GM12878 (cell line): ENCODE measurements around the gene ZNF230. TPM values are rescaled to one million over a fixed set of nuclear protein-coding genes. Genes with fewer than 3 reads are reported as not detected.

Source experiments
- ATAC-seq: fragments of 200-7000 bp; cut with Tn5 transposase; 3 replicates; pipeline ENCODE4 v1.9.1; 2020; ENCODE audit warnings: mild to moderate bottlenecking, moderate library complexity
- BruUV-seq: library from RNA; stranded (reverse); fragments of 400-500 nt; replicated peaks from 2 replicates; lab custom pipeline; 2021; lab: Mats Ljungman, UMichigan
- CTCF ChIA-PET: fragments of 300-600 bp; sonication (Branson Sonifier 250); formaldehyde crosslinking; extraction: SDS; loops from one replicate; lab custom pipeline; 2021; ENCODE audit warnings: inconsistent platforms; lab: Yijun Ruan, JAX
- POLR2A ChIA-PET: fragments of 350-600 bp; formaldehyde crosslinking; extraction: SDS; loops from one replicate; lab custom pipeline; 2021; ENCODE audit warnings: inconsistent platforms; lab: Charles Lee
- RAD21 ChIA-PET: fragments of 300-600 bp; sonication (Branson Sonifier 250); formaldehyde crosslinking; loops from one replicate; lab custom pipeline; 2023; ENCODE audit warnings: antibody characterized with exemption; ENCODE audit not compliant: unreplicated experiment; lab: Charles Lee
- SMC1A ChIA-PET: fragments of 300-600 bp; sonication (Branson Sonifier 250); formaldehyde crosslinking; loops from one replicate; lab custom pipeline; 2023; ENCODE audit not compliant: unreplicated experiment, uncharacterized antibody; lab: Charles Lee
- DNase-seq: peaks from one replicate; pipeline ENCODE4 v3.0.0-alpha.2; 2011; ENCODE audit warnings: low read depth, low spot score
- FAIRE-seq: peaks from 3 replicates; lab custom pipeline; 2011; peaks lifted over from hg19 to GRCh38; lab: Jason Lieb, UNC
- H2AFZ ChIP-seq: 2 replicates; pipeline ENCODE4 v1.6.0; 2011; ENCODE audit warnings: low read depth, low read length, control low read depth; ENCODE audit not compliant: control insufficient read depth
- H3K27ac ChIP-seq: 2 replicates; pipeline ENCODE4 v1.5.1; 2011; ENCODE audit warnings: control low read depth; ENCODE audit not compliant: control insufficient read depth, insufficient read depth
- H3K27me3 ChIP-seq, 2 experiments: replicated peaks in 1 of 2; 2 replicates each; pipeline versions ENCODE4 v1.6.0 to v1.6.1; 2011; ENCODE audit warnings: low read length in 1 of 2; ENCODE audit not compliant: control insufficient read depth in 2 of 2, insufficient read depth in 2 of 2
- H3K36me3 ChIP-seq, 2 experiments: 2 replicates each; pipeline ENCODE4 v1.5.1; 2011; ENCODE audit warnings: low read length in 1 of 2; ENCODE audit not compliant: control insufficient read depth in 2 of 2, insufficient read depth in 2 of 2
- H3K4me1 ChIP-seq: 2 replicates; pipeline ENCODE4 v1.6.1; 2011; ENCODE audit warnings: mild to moderate bottlenecking, low read length, moderate library complexity, mixed read lengths; ENCODE audit not compliant: control insufficient read depth, insufficient read depth
- H3K4me2 ChIP-seq: 2 replicates; pipeline ENCODE4 v1.6.0; 2011; ENCODE audit warnings: control low read depth; ENCODE audit not compliant: control insufficient read depth, insufficient read depth
- H3K4me3 ChIP-seq: fragments of 200-600 bp; sonication (generic); 2 replicates; pipeline ENCODE4 v1.5.1; 2016
- H3K79me2 ChIP-seq: 2 replicates; pipeline ENCODE4 v1.6.0; 2011; ENCODE audit warnings: low read length; ENCODE audit not compliant: control insufficient read depth, insufficient read depth
- H3K9ac ChIP-seq: 2 replicates; pipeline ENCODE4 v1.8.0; 2011; ENCODE audit warnings: low read length, control low read depth, mixed read lengths; ENCODE audit not compliant: control insufficient read depth, insufficient read depth
- H3K9me3 ChIP-seq: replicated peaks from 3 replicates; pipeline ENCODE4 v1.5.1; 2011; ENCODE audit warnings: mild to moderate bottlenecking, low read length; ENCODE audit not compliant: control insufficient read depth, insufficient read depth
- H4K20me1 ChIP-seq: 2 replicates; pipeline ENCODE4 v1.6.0; 2011; ENCODE audit not compliant: control insufficient read depth, insufficient read depth
- EGR1 ChIP-seq, 2 experiments: IDR thresholded peaks; 1 replicate in 1 of 2; 2 replicates in 1 of 2; pipeline ENCODE4 v1.6.1; 2011 to 2012; ENCODE audit warnings: low read depth in 2 of 2, low read length in 2 of 2, borderline replicate concordance in 1 of 2, mild to moderate bottlenecking in 1 of 2, moderate library complexity in 1 of 2
- ESRRA ChIP-seq: IDR thresholded peaks from 2 replicates; pipeline ENCODE4 v1.6.1; 2012; ENCODE audit warnings: mild to moderate bottlenecking, low read length, improper control_type of control experiment
- FOXK2 ChIP-seq: fragments of 450-650 bp; IDR thresholded peaks from 2 replicates; pipeline ENCODE4 v1.6.1; 2017; ENCODE audit warnings: mild to moderate bottlenecking, moderate library complexity
- NR2C1 ChIP-seq: fragments of 450-650 bp; IDR thresholded peaks from 2 replicates; pipeline ENCODE4 v1.6.1; 2017; ENCODE audit warnings: antibody characterized with exemption, mild to moderate bottlenecking, moderate library complexity
- SIN3A ChIP-seq: IDR thresholded peaks from 2 replicates; pipeline ENCODE4 v1.6.1; 2012; ENCODE audit warnings: low read depth, low read length, improper control_type of control experiment
- YBX1 ChIP-seq: fragments of 450-650 bp; IDR thresholded peaks from 2 replicates; pipeline ENCODE4 v1.6.1; 2016; ENCODE audit warnings: antibody characterized with exemption
- ZNF217 ChIP-seq: fragments of 450-650 bp; IDR thresholded peaks from 2 replicates; pipeline ENCODE4 v1.6.1; 2017; ENCODE audit warnings: antibody characterized with exemption, mild to moderate bottlenecking
- ZSCAN29 ChIP-seq: fragments of 450-650 bp; IDR thresholded peaks from 2 replicates; pipeline ENCODE4 v1.6.1; 2017; ENCODE audit warnings: mild to moderate bottlenecking, moderate library complexity
- WGBS: methylation state at CpG from one replicate; pipeline ENCODE4 v1.1.6; 2016; ENCODE audit warnings: low lambda C conversion rate; ENCODE audit not compliant: insufficient replicate concordance, insufficient coverage; ENCODE audit errors: missing lambda C conversion rate; 5-methylcytosine and 5-hydroxymethylcytosine counted together
- in situ Hi-C: fragments of 300-500 bp; cut with MboI; formaldehyde crosslinking; loops from 9 replicates; pipeline ENCODE4 v1.14.3; 2018; ENCODE audit warnings: mixed read lengths
- intact Hi-C: fragments of 100-400 bp; cut with micrococcal nuclease; formaldehyde crosslinking; loops from one replicate; pipeline ENCODE4 v1.14.2; 2022; ENCODE audit not compliant: unreplicated experiment
- polyA plus RNA-seq, 11 experiments: library from polyadenylated mRNA; depleted of rRNA in 4 of 11; unstranded in 6 of 11; stranded (reverse) in 5 of 11; fragments of >200 nt; fragmentation: Nextera tagmentation in 4 of 11; fragmentation: Illumina TruSeq in 1 of 11; extraction: Ambion mirVana in 4 of 11; extraction: Trizol in 1 of 11; gene quantifications; 1 replicate in 1 of 11; 2 replicates in 10 of 11; pipeline versions ENCODE4 v1.2.1 to v1.2.3, GENCODE V29; 2011 to 2016; ENCODE audit warnings: inconsistent platforms in 2 of 11, missing spikeins in 2 of 11, low read depth in 1 of 11
- total RNA-seq, 4 experiments: library from RNA; depleted of rRNA in 3 of 4; stranded (reverse); fragments of >200 nt in 3 of 4; fragmentation: Illumina TruSeq in 1 of 4; extraction: Trizol in 1 of 4; gene quantifications; 2 replicates each; pipeline versions ENCODE4 v1.2.1 to v1.2.3, GENCODE V29; 2013 to 2021
- TF ChIP-seq, protein P1 (sequence below): IDR thresholded peaks from 2 replicates; pipeline ENCODE4 v1.6.1; 2011; ENCODE audit warnings: low read depth, low read length, improper control_type of control experiment, borderline replicate concordance
- TF ChIP-seq, protein P2 (sequence below): fragments of 450-650 bp; IDR thresholded peaks from 2 replicates; pipeline ENCODE4 v1.6.1; 2017; ENCODE audit warnings: mild to moderate bottlenecking, moderate library complexity
- TF ChIP-seq, protein P3 (sequence below): IDR thresholded peaks from 2 replicates; pipeline ENCODE4 v1.6.1; 2012; ENCODE audit warnings: improper control_type of control experiment, low read depth, low read length; ENCODE audit not compliant: insufficient replicate concordance

Gene ZNF230
- total and polyA plus RNA-seq, 10 of the 15 experiments (the other 5 are each of a cell fraction or from before 2014, with no cell fraction given): 1.8 to 9.1 (median 3.5) TPM

DNA sequence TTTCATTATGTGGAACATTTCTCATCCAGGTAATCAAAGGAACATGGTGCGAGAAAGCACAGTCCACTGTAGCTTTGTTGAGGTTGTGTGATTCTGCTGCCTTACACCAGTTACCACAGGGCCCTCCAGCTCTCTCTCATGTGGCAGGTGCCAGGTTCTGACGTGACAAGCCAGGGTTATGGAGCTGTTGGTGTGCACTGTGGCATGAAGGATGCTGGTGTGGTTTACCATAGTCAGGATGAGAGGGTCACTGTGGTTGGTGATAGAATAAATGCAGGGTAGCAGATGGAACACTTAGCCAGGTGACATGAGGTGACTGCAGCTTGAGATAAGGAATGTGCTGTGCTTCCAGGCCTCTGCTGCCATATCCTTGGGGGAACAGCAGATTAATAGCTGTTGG is 56.5 kb downstream of the ZNF230 start:
- Histone ChIP-seq H3K27me3 (no peaks in the 10 kb centered on the region), H3K9ac (no peak overlapping the region), H3K79me2 (no peaks in the 10 kb centered on the region), H2AFZ (no peak overlapping the region), H3K4me3 (no peak overlapping the region), H4K20me1 (no peaks in the 10 kb centered on the region), H3K36me3 (no peaks in the 10 kb centered on the region), H3K4me1 (no peaks in the 10 kb centered on the region), H3K9me3 (peaks cover 3% of the 10 kb centered on the region; the same call in 1 of the 3 replicates), H3K4me2 (no peak overlapping the region), H3K27ac (no peak overlapping the region)
- POLR2A ChIA-PET: no interaction called here
- SMC1A ChIA-PET: no interaction called here
- RAD21 ChIA-PET: no interaction called here
- no TSS peak for BruUV-seq
- FAIRE-seq: no peak
- WGBS: 0% methylated on average over 2 of the region's 2 CpGs
- no peak for DNase-seq
- intact Hi-C loops: no loop called here
- no peak; the same call in 2 of the 3 replicates for ATAC-seq
- in situ Hi-C loops: no loop called here
- CTCF ChIA-PET: no interaction called here
- TF ChIP-seq NR2C1 (no peak), ZSCAN29 (no peak), ESRRA (no peak), FOXK2 (no peak), SIN3A (no peak), EGR1 (IDR thresholded peaks at IDR 0.05; ENCODE audit: borderline replicate concordance in 1 of 2, low read depth in 2 of 2, low read length in 2 of 2) (no peak), ZNF217 (no peak), YBX1 (no peak)
- TF ChIP-seq, protein P1, sequence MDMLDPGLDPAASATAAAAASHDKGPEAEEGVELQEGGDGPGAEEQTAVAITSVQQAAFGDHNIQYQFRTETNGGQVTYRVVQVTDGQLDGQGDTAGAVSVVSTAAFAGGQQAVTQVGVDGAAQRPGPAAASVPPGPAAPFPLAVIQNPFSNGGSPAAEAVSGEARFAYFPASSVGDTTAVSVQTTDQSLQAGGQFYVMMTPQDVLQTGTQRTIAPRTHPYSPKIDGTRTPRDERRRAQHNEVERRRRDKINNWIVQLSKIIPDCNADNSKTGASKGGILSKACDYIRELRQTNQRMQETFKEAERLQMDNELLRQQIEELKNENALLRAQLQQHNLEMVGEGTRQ: no peak
- TF ChIP-seq, protein P2, sequence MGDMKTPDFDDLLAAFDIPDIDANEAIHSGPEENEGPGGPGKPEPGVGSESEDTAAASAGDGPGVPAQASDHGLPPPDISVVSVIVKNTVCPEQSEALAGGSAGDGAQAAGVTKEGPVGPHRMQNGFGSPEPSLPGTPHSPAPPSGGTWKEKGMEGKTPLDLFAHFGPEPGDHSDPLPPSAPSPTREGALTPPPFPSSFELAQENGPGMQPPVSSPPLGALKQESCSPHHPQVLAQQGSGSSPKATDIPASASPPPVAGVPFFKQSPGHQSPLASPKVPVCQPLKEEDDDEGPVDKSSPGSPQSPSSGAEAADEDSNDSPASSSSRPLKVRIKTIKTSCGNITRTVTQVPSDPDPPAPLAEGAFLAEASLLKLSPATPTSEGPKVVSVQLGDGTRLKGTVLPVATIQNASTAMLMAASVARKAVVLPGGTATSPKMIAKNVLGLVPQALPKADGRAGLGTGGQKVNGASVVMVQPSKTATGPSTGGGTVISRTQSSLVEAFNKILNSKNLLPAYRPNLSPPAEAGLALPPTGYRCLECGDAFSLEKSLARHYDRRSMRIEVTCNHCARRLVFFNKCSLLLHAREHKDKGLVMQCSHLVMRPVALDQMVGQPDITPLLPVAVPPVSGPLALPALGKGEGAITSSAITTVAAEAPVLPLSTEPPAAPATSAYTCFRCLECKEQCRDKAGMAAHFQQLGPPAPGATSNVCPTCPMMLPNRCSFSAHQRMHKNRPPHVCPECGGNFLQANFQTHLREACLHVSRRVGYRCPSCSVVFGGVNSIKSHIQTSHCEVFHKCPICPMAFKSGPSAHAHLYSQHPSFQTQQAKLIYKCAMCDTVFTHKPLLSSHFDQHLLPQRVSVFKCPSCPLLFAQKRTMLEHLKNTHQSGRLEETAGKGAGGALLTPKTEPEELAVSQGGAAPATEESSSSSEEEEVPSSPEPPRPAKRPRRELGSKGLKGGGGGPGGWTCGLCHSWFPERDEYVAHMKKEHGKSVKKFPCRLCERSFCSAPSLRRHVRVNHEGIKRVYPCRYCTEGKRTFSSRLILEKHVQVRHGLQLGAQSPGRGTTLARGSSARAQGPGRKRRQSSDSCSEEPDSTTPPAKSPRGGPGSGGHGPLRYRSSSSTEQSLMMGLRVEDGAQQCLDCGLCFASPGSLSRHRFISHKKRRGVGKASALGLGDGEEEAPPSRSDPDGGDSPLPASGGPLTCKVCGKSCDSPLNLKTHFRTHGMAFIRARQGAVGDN: no peak
- TF ChIP-seq, protein P3, sequence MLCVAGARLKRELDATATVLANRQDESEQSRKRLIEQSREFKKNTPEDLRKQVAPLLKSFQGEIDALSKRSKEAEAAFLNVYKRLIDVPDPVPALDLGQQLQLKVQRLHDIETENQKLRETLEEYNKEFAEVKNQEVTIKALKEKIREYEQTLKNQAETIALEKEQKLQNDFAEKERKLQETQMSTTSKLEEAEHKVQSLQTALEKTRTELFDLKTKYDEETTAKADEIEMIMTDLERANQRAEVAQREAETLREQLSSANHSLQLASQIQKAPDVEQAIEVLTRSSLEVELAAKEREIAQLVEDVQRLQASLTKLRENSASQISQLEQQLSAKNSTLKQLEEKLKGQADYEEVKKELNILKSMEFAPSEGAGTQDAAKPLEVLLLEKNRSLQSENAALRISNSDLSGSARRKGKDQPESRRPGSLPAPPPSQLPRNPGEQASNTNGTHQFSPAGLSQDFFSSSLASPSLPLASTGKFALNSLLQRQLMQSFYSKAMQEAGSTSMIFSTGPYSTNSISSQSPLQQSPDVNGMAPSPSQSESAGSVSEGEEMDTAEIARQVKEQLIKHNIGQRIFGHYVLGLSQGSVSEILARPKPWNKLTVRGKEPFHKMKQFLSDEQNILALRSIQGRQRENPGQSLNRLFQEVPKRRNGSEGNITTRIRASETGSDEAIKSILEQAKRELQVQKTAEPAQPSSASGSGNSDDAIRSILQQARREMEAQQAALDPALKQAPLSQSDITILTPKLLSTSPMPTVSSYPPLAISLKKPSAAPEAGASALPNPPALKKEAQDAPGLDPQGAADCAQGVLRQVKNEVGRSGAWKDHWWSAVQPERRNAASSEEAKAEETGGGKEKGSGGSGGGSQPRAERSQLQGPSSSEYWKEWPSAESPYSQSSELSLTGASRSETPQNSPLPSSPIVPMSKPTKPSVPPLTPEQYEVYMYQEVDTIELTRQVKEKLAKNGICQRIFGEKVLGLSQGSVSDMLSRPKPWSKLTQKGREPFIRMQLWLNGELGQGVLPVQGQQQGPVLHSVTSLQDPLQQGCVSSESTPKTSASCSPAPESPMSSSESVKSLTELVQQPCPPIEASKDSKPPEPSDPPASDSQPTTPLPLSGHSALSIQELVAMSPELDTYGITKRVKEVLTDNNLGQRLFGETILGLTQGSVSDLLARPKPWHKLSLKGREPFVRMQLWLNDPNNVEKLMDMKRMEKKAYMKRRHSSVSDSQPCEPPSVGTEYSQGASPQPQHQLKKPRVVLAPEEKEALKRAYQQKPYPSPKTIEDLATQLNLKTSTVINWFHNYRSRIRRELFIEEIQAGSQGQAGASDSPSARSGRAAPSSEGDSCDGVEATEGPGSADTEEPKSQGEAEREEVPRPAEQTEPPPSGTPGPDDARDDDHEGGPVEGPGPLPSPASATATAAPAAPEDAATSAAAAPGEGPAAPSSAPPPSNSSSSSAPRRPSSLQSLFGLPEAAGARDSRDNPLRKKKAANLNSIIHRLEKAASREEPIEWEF: no peak
